Putamen (tissue), 1 donor: ENCODE results near the gene RNF208.
A peak's percentile ranks its signal among the peaks of the same experiment; 100 is the strongest.
"Not testable (repeated sequence)": the region's sequence is repeated elsewhere in the genome, so short reads cannot be mapped to it uniquely, and the experiment has no call there.

Source experiments
- DNase-seq: peaks from one replicate; pipeline ENCODE4 v3.0.0-alpha.2; 2016; ENCODE audit warnings: low spot score

The RNF208 gene

GRCh38 chr9:137240318-137240840 is 18.3 kb upstream of the RNF208 start:
- peak; percentile 81 for DNase-seq

GRCh38 chr9:137239541-137240200 is 17.6 kb upstream of the RNF208 start:
- DNase-seq: not testable (repeated sequence)

- peak; percentile 72 for DNase-seq
Measured at GRCh38 chr9:137237759-137238726, 16.0 kb upstream of the RNF208 start.

GRCh38 chr9:137236936-137237421 is 14.9 kb upstream of the RNF208 start:
- no peak for DNase-seq

- peak; percentile 60 for DNase-seq
Measured at GRCh38 chr9:137236238-137236935, 14.3 kb upstream of the RNF208 start.

GRCh38 chr9:137235424-137236237 is 13.6 kb upstream of the RNF208 start:
- no peak for DNase-seq

GRCh38 chr9:137234758-137235423 is 12.9 kb upstream of the RNF208 start:
- no peak for DNase-seq

GRCh38 chr9:137234055-137234697 is 12.1 kb upstream of the RNF208 start:
- DNase-seq: no peak

- DNase-seq: no peak
Measured at GRCh38 chr9:137233143-137233980, 11.3 kb upstream of the RNF208 start.

- no peak for DNase-seq
Measured at GRCh38 chr9:137232510-137232909, 10.5 kb upstream of the RNF208 start.

- no peak for DNase-seq
Measured at GRCh38 chr9:137232101-137232500, 10.1 kb upstream of the RNF208 start.

GRCh38 chr9:137231372-137232039 is 9.5 kb upstream of the RNF208 start:
- no peak for DNase-seq

GRCh38 chr9:137230705-137231371 is 8.8 kb upstream of the RNF208 start, which contains the start of gene SLC34A3:
TSS of gene SLC34A3 (plus strand) at chr9:137230901. CDS start at chr9:137231703, 802 bp downstream.
- DNase-seq: no peak

GRCh38 chr9:137229903-137230704 is 8.1 kb upstream of the RNF208 start:
- no peak for DNase-seq

GRCh38 chr9:137228968-137229896 is 7.2 kb upstream of the RNF208 start:
- DNase-seq: no peak

- no peak for DNase-seq
Measured at GRCh38 chr9:137228506-137228967, 6.5 kb upstream of the RNF208 start.
